SK-N-SH treated with all-trans-retinoic acid at 6 μM for 48 hours (cell line): Measurements from ENCODE around the gene RING1.

Experiments
- PATZ1 ChIP-seq: fragments of 250-450 bp; sonication (Bioruptor Pico); IDR thresholded peaks from 2 replicates; pipeline ENCODE4 v1.8.0; 2020; ENCODE audit warnings: mild to moderate bottlenecking, moderate library complexity, borderline replicate concordance
- TOX ChIP-seq: fragments of 250-450 bp; sonication (Bioruptor Pico); IDR thresholded peaks from 2 replicates; pipeline ENCODE4 v1.8.0; 2021; ENCODE audit warnings: mild to moderate bottlenecking, moderate library complexity, borderline replicate concordance

- TF ChIP-seq PATZ1 (CRISPR knock-in tag) (no peak), TOX (no peak)
Measured at GRCh38 chr6:33177552-33178446, 30.5 kb upstream of the RING1 start.
